GM12878 (cell line): ENCODE measurements around the gene MAF. TPM values are rescaled to one million over a fixed set of nuclear protein-coding genes. Genes with fewer than 3 reads are reported as not detected.

ENCODE experiments used
- ATF3 ChIP-seq: IDR thresholded peaks from 2 replicates; pipeline ENCODE4 v1.6.1; 2011; ENCODE audit warnings: low read depth, mild to moderate bottlenecking, low read length, moderate library complexity, borderline replicate concordance; ENCODE audit errors: extremely low read depth
- E4F1 ChIP-seq: fragments of 450-650 bp; IDR thresholded peaks from 2 replicates; pipeline ENCODE4 v1.6.1; 2018; ENCODE audit warnings: borderline replicate concordance, mild to moderate bottlenecking; ENCODE audit not compliant: partially characterized antibody
- MLLT1 ChIP-seq: fragments of 450-650 bp; IDR thresholded peaks from 2 replicates; pipeline ENCODE4 v1.6.1; 2016; ENCODE audit warnings: mild to moderate bottlenecking
- MXI1 ChIP-seq: fragments of 150-350 bp; IDR thresholded peaks from 2 replicates; pipeline ENCODE4 v1.6.1; 2011; ENCODE audit warnings: low read depth, mild to moderate bottlenecking, inconsistent platforms, low read length, improper control_type of control experiment
- RELB ChIP-seq: fragments of 450-650 bp; IDR thresholded peaks from 2 replicates; pipeline ENCODE4 v1.6.1; 2017; ENCODE audit warnings: low read depth, mild to moderate bottlenecking, moderate library complexity
- ZNF274 ChIP-seq: IDR thresholded peaks from one replicate; pipeline ENCODE4 v1.8.0; 2011; ENCODE audit not compliant: insufficient read length, insufficient read depth
- polyA plus RNA-seq, 11 experiments: library from polyadenylated mRNA; depleted of rRNA in 4 of 11; unstranded in 6 of 11; stranded (reverse) in 5 of 11; fragments of >200 nt; fragmentation: Nextera tagmentation in 4 of 11; fragmentation: Illumina TruSeq in 1 of 11; extraction: Ambion mirVana in 4 of 11; extraction: Trizol in 1 of 11; gene quantifications; 1 replicate in 1 of 11; 2 replicates in 10 of 11; pipeline versions ENCODE4 v1.2.1 to v1.2.3, GENCODE V29; 2011 to 2016; ENCODE audit warnings: inconsistent platforms in 2 of 11, missing spikeins in 2 of 11, low read depth in 1 of 11
- total RNA-seq, 4 experiments: library from RNA; depleted of rRNA in 3 of 4; stranded (reverse); fragments of >200 nt in 3 of 4; fragmentation: Illumina TruSeq in 1 of 4; extraction: Trizol in 1 of 4; gene quantifications; 2 replicates each; pipeline versions ENCODE4 v1.2.1 to v1.2.3, GENCODE V29; 2013 to 2021
- TF ChIP-seq, protein P1 (sequence below): fragments of 150-350 bp; IDR thresholded peaks from 2 replicates; pipeline ENCODE4 v1.6.1; 2014; ENCODE audit warnings: mild to moderate bottlenecking, low read depth, low read length

MAF gene
- total and polyA plus RNA-seq, 10 of the 15 experiments (the other 5 are each of a cell fraction or from before 2014, with no cell fraction given) = 0.03 to 0.13 TPM; not detected in 8

DNA sequence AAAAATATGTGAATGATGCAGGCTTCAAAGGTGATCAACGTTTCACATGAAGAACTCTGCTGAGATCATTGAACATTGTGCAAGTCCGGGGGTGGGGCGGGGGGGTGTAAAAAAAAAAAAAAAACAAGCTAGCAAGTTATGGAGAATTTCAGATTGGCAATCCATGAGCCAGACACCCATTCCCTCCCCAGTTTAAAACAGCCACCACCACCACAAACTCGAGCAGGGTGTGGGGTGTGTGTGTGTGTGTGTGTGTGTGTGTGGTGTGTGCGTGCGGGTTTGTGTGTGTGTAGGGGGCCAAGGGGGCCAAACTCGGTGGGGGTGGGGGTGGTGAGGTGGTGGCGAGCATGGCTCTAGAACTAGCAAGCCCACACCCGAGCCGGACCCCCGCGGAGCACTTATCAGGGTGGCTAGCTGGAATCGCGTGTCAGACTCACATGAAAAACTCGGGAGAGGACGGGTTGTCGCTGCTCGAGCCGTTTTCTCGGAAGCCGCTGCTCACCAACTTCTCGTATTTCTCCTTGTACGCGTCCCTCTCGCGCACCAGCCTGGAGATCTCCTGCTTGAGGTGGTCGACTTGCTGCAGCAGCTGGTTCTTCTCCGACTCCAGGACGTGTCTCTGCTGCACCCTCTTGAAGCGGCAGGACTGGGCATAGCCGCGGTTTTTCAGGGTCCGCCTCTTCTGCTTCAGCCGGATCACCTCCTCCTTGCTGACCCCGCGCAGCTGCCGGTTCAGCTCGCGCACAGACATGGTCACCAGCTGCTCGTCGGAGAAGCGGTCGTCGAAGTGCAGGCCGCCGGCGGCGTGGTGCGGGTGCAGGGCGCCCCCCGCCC is 2.0 kb downstream of the MAF start (continued):
- TF ChIP-seq ATF3 = no peak
- TF ChIP-seq RELB = no peak
- TF ChIP-seq MLLT1 = no peak
- TF ChIP-seq, protein P1, sequence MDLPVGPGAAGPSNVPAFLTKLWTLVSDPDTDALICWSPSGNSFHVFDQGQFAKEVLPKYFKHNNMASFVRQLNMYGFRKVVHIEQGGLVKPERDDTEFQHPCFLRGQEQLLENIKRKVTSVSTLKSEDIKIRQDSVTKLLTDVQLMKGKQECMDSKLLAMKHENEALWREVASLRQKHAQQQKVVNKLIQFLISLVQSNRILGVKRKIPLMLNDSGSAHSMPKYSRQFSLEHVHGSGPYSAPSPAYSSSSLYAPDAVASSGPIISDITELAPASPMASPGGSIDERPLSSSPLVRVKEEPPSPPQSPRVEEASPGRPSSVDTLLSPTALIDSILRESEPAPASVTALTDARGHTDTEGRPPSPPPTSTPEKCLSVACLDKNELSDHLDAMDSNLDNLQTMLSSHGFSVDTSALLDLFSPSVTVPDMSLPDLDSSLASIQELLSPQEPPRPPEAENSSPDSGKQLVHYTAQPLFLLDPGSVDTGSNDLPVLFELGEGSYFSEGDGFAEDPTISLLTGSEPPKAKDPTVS = no peak
- TF ChIP-seq MXI1 = no peak
- no peak for TF ChIP-seq E4F1
- TF ChIP-seq ZNF274 = no peak
- TF ChIP-seq, all 136 proteins: peak for 0
